H1 (cell line): ENCODE measurements around the gene LCLAT1. TPM values are rescaled to one million over a fixed set of nuclear protein-coding genes. Genes with fewer than 3 reads are reported as not detected.

Experiments used
- CTCF ChIA-PET: fragments of 300-600 bp; sonication (Branson Sonifier 250); formaldehyde crosslinking; loops from one replicate; lab custom pipeline; 2021; ENCODE audit not compliant: partially characterized antibody; lab: Charles Lee
- POLR2A ChIA-PET: fragments of 300-600 bp; sonication (Branson Sonifier 250); formaldehyde crosslinking; loops from one replicate; lab custom pipeline; 2021; ENCODE audit warnings: inconsistent platforms; ENCODE audit not compliant: partially characterized antibody; lab: Charles Lee
- DNase-seq, 2 experiments: peaks; one replicate each; pipeline versions ENCODE4 v3.0.0 to v3.0.0-alpha.2; 2010 to 2022; ENCODE audit warnings: low spot score in 2 of 2, low read depth in 1 of 2, mixed read lengths in 1 of 2
- FAIRE-seq: peaks from 2 replicates; lab custom pipeline; 2011; peaks lifted over from hg19 to GRCh38; lab: Jason Lieb, UNC
- H2AFZ ChIP-seq: 2 replicates; pipeline ENCODE4 v1.8.1; 2012; ENCODE audit warnings: low read length, inconsistent platforms
- H2AK5ac ChIP-seq: 2 replicates; pipeline ENCODE4 v1.6.1; 2013; ENCODE audit warnings: low read depth, low read length
- H2BK120ac ChIP-seq: replicated peaks from 2 replicates; pipeline ENCODE3; 2013; ENCODE audit warnings: low read depth, low read length, inconsistent platforms
- H2BK12ac ChIP-seq: 2 replicates; pipeline ENCODE4 v1.6.1; 2013; ENCODE audit warnings: low read depth, low read length
- H2BK15ac ChIP-seq: 2 replicates; pipeline ENCODE4 v1.6.1; 2013; ENCODE audit warnings: low read length
- H2BK20ac ChIP-seq: 2 replicates; pipeline ENCODE4 v1.6.1; 2013; ENCODE audit warnings: low read length
- H2BK5ac ChIP-seq: 2 replicates; pipeline ENCODE4 v1.6.1; 2013; ENCODE audit warnings: low read depth, low read length
- H3K14ac ChIP-seq: 2 replicates; pipeline ENCODE4 v1.6.1; 2013; ENCODE audit warnings: inconsistent platforms; ENCODE audit not compliant: insufficient read length
- H3K18ac ChIP-seq: 2 replicates; pipeline ENCODE4 v1.6.1; 2013; ENCODE audit warnings: low read length; ENCODE audit errors: extremely low read depth
- H3K23ac ChIP-seq: 2 replicates; pipeline ENCODE4 v1.6.1; 2013; ENCODE audit warnings: inconsistent platforms; ENCODE audit not compliant: insufficient read length
- H3K23me2 ChIP-seq: 2 replicates; pipeline ENCODE4 v1.6.1; 2013; ENCODE audit warnings: low read depth, low read length
- H3K27ac ChIP-seq: 2 replicates; pipeline ENCODE4 v1.6.1; 2011; ENCODE audit warnings: low read depth, low read length, inconsistent platforms
- H3K27me3 ChIP-seq, 4 experiments: replicated peaks in 1 of 4; 1 replicate in 1 of 4; 2 replicates in 3 of 4; pipeline versions ENCODE4 v1.6.1 to v1.8.1; 2011 to 2013; ENCODE audit warnings: low read length in 3 of 4, mild to moderate bottlenecking in 3 of 4, inconsistent platforms in 2 of 4, mixed read lengths in 2 of 4, moderate library complexity in 1 of 4; ENCODE audit not compliant: control insufficient read depth in 3 of 4, insufficient read depth in 3 of 4; ENCODE audit errors: extremely low read depth in 1 of 4
- H3K36me3 ChIP-seq, 4 experiments: 2 replicates each; pipeline versions ENCODE4 v1.6.1 to v1.8.1; 2011 to 2013; ENCODE audit warnings: mild to moderate bottlenecking in 4 of 4, low read length in 3 of 4, moderate library complexity in 2 of 4, control low read depth in 1 of 4, inconsistent platforms in 1 of 4; ENCODE audit not compliant: insufficient read depth in 4 of 4, control insufficient read depth in 2 of 4
- H3K4ac ChIP-seq: replicated peaks from 2 replicates; pipeline ENCODE3; 2013; ENCODE audit warnings: low read length, low read depth, mixed read lengths, inconsistent platforms; ENCODE audit not compliant: insufficient read length
- H3K4me1 ChIP-seq, 4 experiments: replicated peaks in 1 of 4; 1 replicate in 1 of 4; 2 replicates in 3 of 4; pipeline versions ENCODE4 v1.6.1 to v1.8.1; 2011 to 2013; ENCODE audit warnings: low read length in 3 of 4, inconsistent platforms in 2 of 4, mixed read lengths in 1 of 4; ENCODE audit not compliant: insufficient read depth in 4 of 4, control insufficient read depth in 3 of 4
- H3K4me2 ChIP-seq, 2 experiments: 2 replicates each; pipeline versions ENCODE4 v1.6.1 to v1.8.1; 2011 to 2013; ENCODE audit warnings: low read depth in 2 of 2, low read length in 2 of 2, control low read depth in 1 of 2, inconsistent platforms in 1 of 2, mild to moderate bottlenecking in 1 of 2; ENCODE audit not compliant: insufficient read depth in 1 of 2
- H3K4me3 ChIP-seq, 4 experiments: fragments of 200-600, 300-600 bp in 1 of 4; sonication (generic), shearing (Covaris generic), sonication (Bioruptor Twin) in 1 of 4; 2 replicates each; pipeline versions ENCODE4 v1.5.1 to v1.8.1; 2011 to 2016; ENCODE audit warnings: low read length in 4 of 4, low read depth in 3 of 4, control low read depth in 2 of 4, inconsistent platforms in 2 of 4, mild to moderate bottlenecking in 2 of 4, mixed read lengths in 1 of 4, moderate library complexity in 1 of 4; ENCODE audit not compliant: insufficient read depth in 2 of 4; ENCODE audit errors: extremely low read depth in 1 of 4
- H3K56ac ChIP-seq: replicated peaks from 2 replicates; pipeline ENCODE3; 2013; ENCODE audit warnings: low read depth, mild to moderate bottlenecking, mixed read lengths, low read length, inconsistent platforms; ENCODE audit not compliant: insufficient read length
- H3K79me1 ChIP-seq: 2 replicates; pipeline ENCODE4 v1.6.1; 2013; ENCODE audit warnings: low read depth, low read length, control low read depth
- H3K79me2 ChIP-seq, 2 experiments: 2 replicates each; pipeline versions ENCODE4 v1.6.1 to v1.8.1; 2012 to 2013; ENCODE audit warnings: low read length in 2 of 2, mild to moderate bottlenecking in 2 of 2, inconsistent platforms in 1 of 2; ENCODE audit not compliant: insufficient read depth in 2 of 2, control insufficient read depth in 1 of 2
- H3K9ac ChIP-seq, 4 experiments: replicated peaks in 1 of 4; 1 replicate in 1 of 4; 2 replicates in 3 of 4; pipeline versions ENCODE4 v1.6.1 to v1.8.1; 2011 to 2013; ENCODE audit warnings: low read depth in 3 of 4, low read length in 3 of 4, control low read depth in 2 of 4, mild to moderate bottlenecking in 2 of 4, moderate library complexity in 2 of 4, inconsistent platforms in 1 of 4; ENCODE audit errors: extremely low read depth in 1 of 4
- H3K9me3 ChIP-seq, 2 experiments: 2 replicates each; pipeline versions ENCODE4 v1.6.1 to v1.8.1; 2012 to 2013; ENCODE audit warnings: mild to moderate bottlenecking in 2 of 2, moderate library complexity in 2 of 2, control low read depth in 1 of 2, inconsistent platforms in 1 of 2, low read depth in 1 of 2, low read length in 1 of 2, mixed read lengths in 1 of 2; ENCODE audit not compliant: insufficient read depth in 2 of 2
- H4K20me1 ChIP-seq, 2 experiments: replicated peaks in 1 of 2; 2 replicates each; pipeline versions ENCODE3 to v1.8.1; 2011 to 2013; ENCODE audit warnings: inconsistent platforms in 2 of 2, low read length in 2 of 2, mild to moderate bottlenecking in 1 of 2; ENCODE audit not compliant: insufficient read depth in 2 of 2, control insufficient read depth in 1 of 2
- H4K5ac ChIP-seq: 2 replicates; pipeline ENCODE4 v1.6.1; 2013; ENCODE audit warnings: low read length, low read depth, mixed read lengths, inconsistent platforms; ENCODE audit not compliant: insufficient read length
- H4K8ac ChIP-seq: 2 replicates; pipeline ENCODE4 v1.8.0; 2013; ENCODE audit warnings: mild to moderate bottlenecking, moderate library complexity, low read length, inconsistent platforms; ENCODE audit not compliant: insufficient read depth; ENCODE audit errors: extremely low read depth
- H4K91ac ChIP-seq: replicated peaks from 2 replicates; pipeline ENCODE3; 2013; ENCODE audit warnings: low read length, mixed read lengths, inconsistent platforms; ENCODE audit not compliant: insufficient read length
- BACH1 ChIP-seq: IDR thresholded peaks from 2 replicates; pipeline ENCODE4 v1.6.1; 2012; ENCODE audit warnings: low read length, improper control_type of control experiment
- JUND ChIP-seq: IDR thresholded peaks from 2 replicates; pipeline ENCODE4 v1.6.1; 2011; ENCODE audit warnings: mild to moderate bottlenecking, improper control_type of control experiment, low read length
- KDM4A ChIP-seq: IDR thresholded peaks from one replicate; pipeline ENCODE4 v1.7.1; 2012; ENCODE audit warnings: low read depth, mild to moderate bottlenecking, moderate library complexity, low read length, inconsistent platforms; ENCODE audit not compliant: severe bottlenecking
- KDM5A ChIP-seq: fragments of 200-600 bp; IDR thresholded peaks from 2 replicates; pipeline ENCODE4 v1.7.1; 2012; ENCODE audit warnings: mild to moderate bottlenecking, low read length, inconsistent platforms, mixed read lengths
- SRF ChIP-seq: IDR thresholded peaks from 2 replicates; pipeline ENCODE4 v1.6.1; 2011; ENCODE audit warnings: mild to moderate bottlenecking, low read depth, low read length, moderate library complexity
- ZNF274 ChIP-seq: IDR thresholded peaks from 2 replicates; pipeline ENCODE4 v1.7.0; 2012; ENCODE audit warnings: low read length, borderline replicate concordance; ENCODE audit errors: extremely low read depth
- WGBS, 2 experiments: shearing (Covaris generic) in 1 of 2; methylation state at CpG; one replicate each; pipeline versions ENCODE4 v1.1.6 to v1.1.7; 2013 to 2015; ENCODE audit warnings: low lambda C conversion rate in 2 of 2, mixed read lengths in 2 of 2, inconsistent platforms in 1 of 2, low coverage in 1 of 2, missing lambda C conversion rate in 1 of 2; ENCODE audit not compliant: insufficient replicate concordance in 2 of 2, insufficient coverage in 1 of 2, insufficient read length in 1 of 2; ENCODE audit errors: extremely low coverage in 1 of 2, missing lambda C conversion rate in 1 of 2; 5-methylcytosine and 5-hydroxymethylcytosine counted together
- polyA plus RNA-seq, 7 experiments: library from polyadenylated mRNA; depleted of rRNA in 3 of 7; stranded (reverse) in 5 of 7; unstranded in 2 of 7; fragments of >200 nt in 5 of 7; fragments of 200-250 nt in 2 of 7; gene quantifications; 1 replicate in 5 of 7; 2 replicates in 1 of 7; 4 replicates in 1 of 7; pipeline versions ENCODE4 v1.2.1 to v1.2.3, GENCODE V29; 2011 to 2013; ENCODE audit warnings: missing spikeins in 2 of 7, mixed read lengths in 2 of 7
- total RNA-seq: library from RNA; stranded (reverse); fragmentation: NEBNext Ultra II Directional; extraction: Animal tissue kit (Norgen Biotek cat#: 25700); gene quantifications from 2 replicates; pipeline ENCODE4 v1.2.1, GENCODE V29; 2021

Gene LCLAT1
- total and polyA plus RNA-seq, 2 of the 8 experiments (the other 6 are each of a cell fraction or from before 2014, with no cell fraction given): 7.6 to 22.0 TPM

GRCh38 chr2:30500699-30501098, 53.7 kb downstream of the LCLAT1 start:
- Histone ChIP-seq H3K18ac (no peak overlapping the region), H2AFZ (no peak overlapping the region), H2AK5ac (no peak overlapping the region), H4K5ac (no peak overlapping the region), H3K14ac (no peak overlapping the region), H3K36me3 (peaks cover 0 to 13% (median 2%) of the 10 kb centered on the region in 4 experiments; a peak in 2 of 8 replicates), H3K56ac (no peak overlapping the region), H3K4me2 (no peak overlapping the region), H3K4me3 (no peak overlapping the region), H2BK20ac (no peak overlapping the region), H4K8ac (no peak overlapping the region), H2BK120ac (no peak overlapping the region), H3K79me2 (peaks cover 0 to 58% of the 10 kb centered on the region in 2 experiments; a peak in 3 of 4 replicates), H2BK15ac (no peak overlapping the region), H2BK5ac (no peak overlapping the region), H3K27me3 (no peaks in the 10 kb centered on the region), H2BK12ac (no peak overlapping the region), H3K27ac (no peak overlapping the region), H3K23me2 (no peaks in the 10 kb centered on the region; the same call in 1 of the 2 replicates), H4K20me1 (no peaks in the 10 kb centered on the region), H3K9ac (no peak overlapping the region), H3K4ac (no peak overlapping the region), H3K79me1 (no peaks in the 10 kb centered on the region), H3K4me1 (peaks cover 0 to 3% (median 0%) of the 10 kb centered on the region in 4 experiments; a peak in 2 of 7 replicates), H3K23ac (no peak overlapping the region), H3K9me3 (peaks cover 3 to 4% of the 10 kb centered on the region in 2 experiments), H4K91ac (no peak overlapping the region)
- ChIA-PET POLR2A (no interaction called here), CTCF (no interaction called here)
- FAIRE-seq: no peak
- WGBS, 2 experiments: 91% methylated on average over 6 of the region's 6 CpGs; no CpG with 5 or more reads in 1 of the 2 experiments
- no peak for TF ChIP-seq KDM5A
- no peak for TF ChIP-seq JUND
- TF ChIP-seq KDM4A: no peak
- TF ChIP-seq BACH1: no peak
- no peak for TF ChIP-seq SRF
- no peak for TF ChIP-seq ZNF274
- DNase-seq: no peak
